Left forelimb (tissue), 1 donor: ENCODE results near the gene EXOC6B.
"Not testable (repeated sequence)": the region's sequence is repeated elsewhere in the genome, so short reads cannot be mapped to it uniquely, and the experiment has no call there.

Source experiments
- DNase-seq: peaks from one replicate; pipeline ENCODE4 v3.0.0-alpha.2; 2018; ENCODE audit warnings: low spot score

Gene EXOC6B

GRCh38 chr2:72681016-72681995 is 144.5 kb downstream of the EXOC6B start:
- no peak for DNase-seq

DNA sequence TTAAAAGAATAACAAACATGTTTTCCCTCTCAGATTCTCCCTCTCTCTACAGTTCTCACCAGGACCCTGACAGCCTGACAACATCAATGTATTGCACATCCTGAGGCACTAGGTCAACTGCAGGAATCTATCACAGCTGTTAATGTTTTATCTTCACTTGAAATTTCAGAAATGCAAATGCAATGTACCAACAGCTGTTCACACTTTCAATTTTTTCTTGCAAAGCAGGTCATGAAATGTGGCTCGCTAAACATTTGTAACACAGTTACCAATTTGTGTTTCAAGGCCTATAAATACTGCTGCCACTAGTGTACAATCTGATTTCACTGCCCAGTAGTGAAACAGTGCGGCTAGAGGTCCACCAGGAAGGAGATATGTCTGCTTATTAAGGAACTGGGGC is 147.8 kb downstream of the EXOC6B start:
- DNase-seq = no peak

DNA sequence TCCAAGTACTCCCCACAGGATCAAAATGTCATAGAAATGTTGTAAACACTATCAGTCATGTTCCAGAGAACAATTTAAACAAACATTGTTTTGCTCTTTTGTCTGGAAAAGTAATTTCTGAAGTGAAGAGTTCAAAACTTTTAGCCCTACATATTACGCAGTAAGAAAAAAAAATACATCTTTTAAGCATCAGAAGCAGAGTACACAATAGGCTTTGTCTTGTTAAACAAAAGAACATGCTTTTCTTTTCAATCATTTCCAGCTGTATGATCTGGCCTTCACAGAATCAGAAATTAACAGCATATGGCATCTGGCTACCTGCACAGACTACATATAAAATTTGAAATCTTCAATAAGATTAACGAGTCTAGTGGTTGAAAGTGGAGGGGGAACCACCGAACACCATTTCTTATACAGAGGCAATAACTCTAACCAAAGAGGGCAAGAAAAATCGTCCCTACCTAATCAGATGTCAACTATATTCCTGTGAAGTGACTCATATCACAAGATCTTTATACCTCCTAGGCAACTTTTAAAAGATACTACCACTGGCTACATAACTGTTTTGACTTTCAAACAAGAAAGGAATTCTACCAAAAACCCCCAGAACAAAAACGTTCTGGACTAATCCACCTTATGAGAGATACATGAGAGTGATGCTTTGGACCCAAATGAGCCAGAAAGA is 149.3 kb downstream of the EXOC6B start:
- DNase-seq = no peak

- DNase-seq = no peak
Observed at GRCh38 chr2:72674982-72675915, 150.6 kb downstream of the EXOC6B start.

GRCh38 chr2:72673279-72673678 is 152.6 kb downstream of the EXOC6B start:
- DNase-seq = no peak

- DNase-seq = no peak
Observed at GRCh38 chr2:72669121-72669520, 156.7 kb downstream of the EXOC6B start.

GRCh38 chr2:72668647-72669046 is 157.2 kb downstream of the EXOC6B start:
- DNase-seq = no peak

- DNase-seq = no peak
Observed at GRCh38 chr2:72665448-72665847, 160.4 kb downstream of the EXOC6B start.

- DNase-seq = no peak
Observed at GRCh38 chr2:72661985-72662384, 163.8 kb downstream of the EXOC6B start.

GRCh38 chr2:72649810-72650209 is 176.0 kb downstream of the EXOC6B start:
- DNase-seq = no peak

- not testable (repeated sequence) for DNase-seq
Observed at GRCh38 chr2:72641221-72641620, 184.6 kb downstream of the EXOC6B start.

GRCh38 chr2:72638600-72639211 is 187.1 kb downstream of the EXOC6B start:
- DNase-seq = no peak

DNA sequence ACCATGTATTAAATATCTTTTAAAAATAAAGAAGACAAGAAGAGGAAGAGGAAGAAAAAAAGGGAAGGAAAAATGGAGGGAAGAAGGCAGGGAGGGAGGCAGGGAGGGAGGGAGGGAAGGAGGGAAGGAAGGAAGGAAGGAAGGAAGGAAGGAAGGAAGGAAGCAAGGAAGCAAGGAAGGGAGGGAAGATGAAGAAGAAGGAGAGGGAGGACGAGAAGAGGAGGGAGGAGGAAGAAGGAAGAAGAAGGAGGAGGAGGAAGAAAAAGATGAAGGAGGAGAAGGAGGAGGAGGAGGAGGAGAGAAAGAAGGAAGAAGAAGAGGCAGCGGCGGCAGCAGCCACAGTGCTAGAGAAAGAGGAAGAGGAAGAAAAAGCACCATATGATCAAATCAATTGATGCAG is 189.6 kb downstream of the EXOC6B start:
- no peak for DNase-seq

- no peak for DNase-seq
Observed at GRCh38 chr2:72630767-72631166, 195.1 kb downstream of the EXOC6B start.

DNA sequence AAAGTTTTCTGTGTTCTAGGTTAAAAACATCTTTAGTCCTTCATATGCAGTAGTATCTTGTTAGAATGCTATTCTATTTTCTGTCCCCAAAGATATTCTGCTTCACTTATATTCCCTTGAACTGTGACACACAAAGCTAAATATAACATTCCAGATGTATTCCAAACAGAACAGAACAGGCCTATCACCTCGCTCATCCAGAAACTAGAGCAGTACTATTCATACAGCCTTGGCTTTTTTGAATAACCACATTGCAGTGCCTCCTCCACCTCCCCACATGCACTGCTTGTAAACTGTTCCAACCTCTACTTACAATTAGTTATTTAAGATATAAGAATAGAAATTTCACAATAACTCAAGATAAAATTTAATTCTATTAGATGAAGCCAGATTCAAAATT is 196.8 kb downstream of the EXOC6B start:
- no peak for DNase-seq

- DNase-seq = no peak
Observed at GRCh38 chr2:72627083-72627482, 198.8 kb downstream of the EXOC6B start.

- DNase-seq = no peak
Observed at GRCh38 chr2:72625366-72625765, 200.5 kb downstream of the EXOC6B start.

DNA sequence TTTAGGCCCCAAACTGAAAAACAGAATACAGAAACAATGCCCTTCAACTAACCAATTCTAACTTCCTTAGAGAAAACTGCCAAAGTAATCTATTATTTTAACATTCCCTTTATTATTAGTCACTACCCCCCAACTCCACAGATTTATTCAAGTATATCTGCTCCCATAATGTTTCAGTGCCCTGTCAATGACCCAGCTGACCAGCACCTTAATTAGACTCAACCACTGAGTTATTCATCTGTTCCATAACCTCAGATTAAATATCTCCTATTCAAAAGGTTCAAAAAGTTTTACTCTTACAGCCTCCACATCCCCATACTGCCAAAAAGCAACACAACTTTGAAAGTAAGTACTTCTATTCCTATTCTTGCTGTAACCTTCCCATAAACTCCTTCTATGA is 202.4 kb downstream of the EXOC6B start:
- DNase-seq = no peak

- no peak for DNase-seq
Observed at GRCh38 chr2:72619626-72620025, 206.2 kb downstream of the EXOC6B start.

DNA sequence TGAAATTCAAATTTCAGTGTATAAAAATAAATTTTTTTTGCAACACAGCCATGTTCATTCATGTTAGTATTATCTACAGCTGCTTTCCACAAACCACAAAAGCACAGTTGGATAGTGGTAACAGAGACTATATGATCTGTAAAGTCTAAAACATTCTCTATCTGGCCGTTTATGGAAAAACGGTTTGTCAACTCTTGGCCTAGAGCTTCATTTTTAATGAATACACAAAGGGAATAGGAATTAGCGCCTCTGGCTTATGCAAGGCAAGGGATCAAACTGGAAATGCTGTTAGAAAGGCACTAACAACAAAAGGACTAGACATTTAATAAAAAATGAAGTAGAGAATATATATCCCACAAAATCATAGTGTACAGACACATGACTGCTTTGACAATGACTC is 211.9 kb downstream of the EXOC6B start:
- no peak for DNase-seq

GRCh38 chr2:72612614-72613160 is 213.1 kb downstream of the EXOC6B start:
- no peak for DNase-seq
